ENCODE measurements around the gene PPP1R14C. TPM values are rescaled to one million over a fixed set of nuclear protein-coding genes. Genes with fewer than 3 reads are reported as not detected.

Gene PPP1R14C
- total RNA-seq, 2 donors from 2014 or later = 28.9 to 40.0 TPM

DNA sequence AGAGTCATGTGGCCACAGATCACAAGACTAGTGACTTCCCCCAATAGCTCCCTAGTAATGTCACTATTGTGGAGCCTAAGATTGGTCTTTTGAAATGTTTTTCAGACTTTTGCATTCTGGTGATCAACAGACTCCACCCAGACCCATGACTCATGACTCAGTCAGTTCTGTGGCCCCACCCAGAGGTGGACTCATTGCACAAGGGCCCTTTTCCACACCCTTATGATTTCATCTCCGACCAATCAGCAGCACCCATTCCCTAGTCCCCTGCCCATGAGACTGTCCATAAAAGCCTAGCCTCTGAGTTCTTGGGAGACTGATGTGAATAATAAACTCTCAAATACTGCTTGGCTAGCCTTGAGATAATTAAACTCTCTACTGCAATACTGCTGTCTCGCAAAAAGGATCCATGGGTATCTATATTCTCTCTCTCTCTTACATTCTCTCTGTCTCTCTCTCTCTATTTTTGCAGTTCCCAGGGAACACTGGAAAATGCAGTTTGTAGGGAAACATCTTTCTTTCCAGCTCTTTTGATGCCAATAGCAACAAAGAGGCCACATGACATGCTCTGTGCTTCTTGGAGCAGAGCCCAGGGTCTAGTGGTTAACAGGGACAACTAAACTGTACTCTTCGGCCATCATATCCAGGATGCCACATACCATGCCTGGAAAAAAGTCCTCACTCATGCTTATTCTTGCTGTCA, 154.6 kb downstream of the PPP1R14C start:
- ATAC-seq (peak; percentile 76), DNase-seq (no peak)
- intact Hi-C loops (cut with DNase I, micrococcal nuclease) = no loop called here

GRCh38 chr6:150298030-150298380, 155.2 kb downstream of the PPP1R14C start:
- DNase-seq (no peak), ATAC-seq (no peak)
- intact Hi-C loops (cut with DNase I, micrococcal nuclease) = no loop called here

- no peak for DNase-seq
- intact Hi-C loops (cut with DNase I, micrococcal nuclease) = no loop called here
- ATAC-seq = no peak
Measured at GRCh38 chr6:150298676-150299075, 155.8 kb downstream of the PPP1R14C start.

Other genes starting within 250 kb of the PPP1R14C start
- gene RAET1E, start 244.9 kb upstream of the PPP1R14C start, total RNA-seq = under 1 TPM in 1 of 2 donors, not detected in 1; 0.61 TPM
- gene RAET1G, start 219.9 kb upstream of the PPP1R14C start, total RNA-seq = not detected
- gene ULBP2, start 201.0 kb upstream of the PPP1R14C start, total RNA-seq = under 1 TPM in 1 of 2 donors, not detected in 1; 0.31 TPM
- under 1 TPM in 1 of 2 donors, not detected in 1; 0.09 TPM for gene ULBP1, start 179.1 kb upstream of the PPP1R14C start, total RNA-seq
- not detected for gene RAET1L, start 117.5 kb upstream of the PPP1R14C start, total RNA-seq
- 1 to 10 TPM; 1.2 to 1.5 TPM for gene ULBP3, start 73.9 kb upstream of the PPP1R14C start, total RNA-seq
- 10 to 100 TPM; 22.6 to 27.0 TPM for gene IYD, start 226.0 kb downstream of the PPP1R14C start, total RNA-seq